RKO (cell line): ENCODE data around the gene XPC.

Source experiments
- DNase-seq: peaks from one replicate; pipeline ENCODE4 v3.0.0-alpha.2; 2016; ENCODE audit warnings: low spot score

Gene XPC

DNA sequence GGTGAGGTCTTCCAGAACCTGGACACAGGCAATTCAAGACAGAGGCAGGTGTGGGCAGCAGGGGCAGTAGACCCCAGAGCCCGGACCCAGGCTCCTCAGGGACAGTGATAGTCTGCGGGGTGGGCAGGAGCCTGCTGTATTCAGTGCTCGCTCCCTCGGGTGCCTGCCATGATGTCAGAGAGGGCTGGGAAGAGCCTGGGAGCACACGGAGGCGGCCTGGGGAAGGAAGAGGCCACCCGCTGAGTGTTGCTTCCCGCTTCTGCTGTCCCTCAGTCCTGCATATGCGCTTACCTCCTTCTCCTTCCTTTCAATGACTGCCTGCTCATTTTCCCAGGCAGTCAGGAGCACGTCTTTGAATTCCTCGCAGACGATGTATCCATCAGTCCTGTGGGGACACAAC is 30.8 kb downstream of the XPC start:
- DNase-seq = no peak

DNA sequence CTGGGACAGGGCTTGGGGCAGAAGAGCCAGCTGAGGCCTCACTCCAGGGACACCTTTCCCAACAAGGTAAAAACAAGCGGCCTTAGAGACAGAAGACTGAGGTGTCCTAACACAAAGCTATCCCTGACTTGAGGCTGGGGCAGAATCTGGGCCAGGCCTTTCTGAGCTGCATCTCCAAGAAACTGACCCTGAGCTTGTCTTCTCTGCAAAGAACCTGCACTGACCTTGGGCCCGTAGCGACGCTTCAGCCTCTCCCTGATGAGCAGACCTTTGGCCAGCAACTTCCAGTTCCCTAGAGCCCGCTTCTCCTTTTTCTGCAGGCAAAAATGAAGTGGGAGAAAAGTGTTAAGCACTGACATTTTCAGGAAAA is 31.4 kb downstream of the XPC start:
- no peak for DNase-seq

DNA sequence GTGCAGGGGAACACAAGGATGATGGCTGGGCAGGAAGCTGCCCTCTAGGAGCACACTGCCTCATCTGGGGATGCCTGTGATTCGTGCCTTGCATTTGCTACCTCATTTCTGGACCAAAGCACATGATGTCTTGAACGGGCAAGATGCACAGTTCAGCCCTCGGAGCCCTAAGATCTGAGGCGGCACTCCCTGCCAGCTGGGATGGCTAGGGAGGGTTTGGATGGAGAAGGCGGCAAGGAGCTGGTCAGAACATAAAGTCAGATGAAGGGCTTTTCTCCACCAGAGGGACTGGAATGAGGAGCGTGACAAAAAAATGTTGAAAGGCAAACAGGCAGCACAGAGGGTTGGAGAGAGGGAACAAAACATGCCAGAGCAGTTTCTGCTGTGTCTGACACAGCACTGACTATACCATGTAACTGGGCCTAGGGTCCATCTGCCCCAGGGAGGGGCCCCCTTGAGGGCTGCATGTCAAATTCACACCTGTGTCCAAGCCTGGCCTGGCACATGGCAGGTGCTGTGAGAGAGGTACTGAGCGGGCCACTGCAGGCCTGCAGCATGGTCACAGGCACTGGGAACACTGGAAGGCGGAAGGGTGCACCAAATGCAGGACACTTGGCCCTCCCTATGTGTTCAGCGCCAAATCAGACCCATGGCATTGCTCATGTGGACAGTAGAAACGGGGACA is 31.9 kb downstream of the XPC start:
- no peak for DNase-seq

DNA sequence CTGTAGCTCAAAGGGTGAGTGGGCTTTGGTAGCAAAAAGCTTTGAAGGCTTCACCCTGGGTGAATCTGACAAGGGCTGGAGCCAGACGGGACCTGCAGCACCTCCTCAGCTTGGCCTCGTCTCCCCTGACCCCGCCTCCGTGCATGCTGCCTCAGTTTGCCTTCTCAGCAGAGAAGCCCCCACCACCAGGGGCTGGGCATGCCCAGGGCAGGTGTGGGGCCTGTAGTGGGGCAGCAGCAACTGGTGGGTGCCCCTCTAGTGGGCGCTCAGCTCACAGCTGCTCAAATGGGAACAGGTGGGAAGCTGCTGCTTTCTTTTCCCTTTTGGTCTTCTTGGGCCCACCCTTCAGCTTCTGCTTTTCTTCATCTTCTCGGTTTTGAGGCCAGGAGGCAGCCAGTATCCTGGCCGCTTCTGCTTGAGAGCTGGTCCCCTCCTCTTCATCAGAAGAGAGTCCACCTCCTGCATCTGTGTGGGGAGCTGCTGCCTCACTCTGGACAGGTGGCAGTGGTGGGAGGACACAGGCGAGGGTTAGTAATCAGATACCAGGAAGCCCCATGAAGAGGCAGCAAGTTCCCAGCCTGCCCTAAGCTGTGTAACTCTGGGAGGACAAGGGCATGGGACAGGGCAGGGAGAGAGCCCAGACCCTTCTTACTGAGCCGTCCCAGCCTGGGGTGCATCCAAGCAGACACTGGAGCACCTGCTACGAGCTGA is 32.6 kb downstream of the XPC start:
- DNase-seq = no peak

DNA sequence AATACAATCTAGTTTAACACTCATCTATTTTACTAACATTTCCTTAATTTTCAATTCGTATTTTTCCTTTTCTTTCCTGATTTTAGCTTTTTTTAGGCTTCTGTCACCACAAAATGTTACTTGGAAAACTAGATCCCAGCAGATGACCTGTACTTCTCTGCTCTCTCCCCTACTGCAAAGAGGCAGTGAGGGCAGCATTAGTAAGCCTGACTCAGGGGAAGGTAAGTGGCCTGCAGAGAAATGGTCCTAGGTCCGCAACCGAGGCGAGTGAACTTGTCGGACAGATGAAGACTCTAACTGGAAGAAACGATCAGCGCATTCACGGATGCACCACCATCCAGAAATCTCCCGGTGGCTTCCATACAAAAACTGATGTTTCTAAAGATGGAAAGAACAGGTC is 33.2 kb downstream of the XPC start:
- no peak for DNase-seq

DNA sequence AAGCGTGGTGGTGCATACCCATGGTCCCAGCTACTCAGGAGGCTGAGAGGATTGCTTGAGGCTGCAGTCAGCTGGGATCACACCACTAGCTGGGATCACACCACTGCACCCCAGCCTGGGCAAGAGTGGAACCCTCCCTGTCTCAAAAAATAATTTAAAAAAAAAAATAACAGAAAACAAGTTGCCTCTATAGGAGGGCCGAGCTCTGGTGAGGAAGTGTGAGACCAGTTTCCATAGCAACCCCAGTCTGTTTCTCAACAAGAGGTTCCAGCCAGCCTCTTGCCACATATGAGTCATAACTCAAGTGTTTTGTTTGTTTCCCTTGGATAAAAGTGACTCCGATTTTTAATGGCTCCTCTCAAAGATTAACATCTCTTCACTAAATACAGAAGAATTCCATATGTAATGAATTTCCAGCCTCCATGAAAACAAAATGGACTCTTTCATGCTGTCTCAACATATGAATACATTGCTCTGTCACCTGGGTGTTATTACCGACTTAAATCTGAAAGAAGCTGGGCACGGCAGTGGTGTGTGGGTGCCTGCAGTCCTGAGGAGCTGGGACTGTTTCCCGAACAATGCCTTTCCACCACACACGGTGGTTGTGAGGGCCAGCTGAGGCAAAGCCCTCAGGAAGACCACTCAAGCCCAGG is 33.9 kb downstream of the XPC start:
- peak; percentile 96 for DNase-seq

DNA sequence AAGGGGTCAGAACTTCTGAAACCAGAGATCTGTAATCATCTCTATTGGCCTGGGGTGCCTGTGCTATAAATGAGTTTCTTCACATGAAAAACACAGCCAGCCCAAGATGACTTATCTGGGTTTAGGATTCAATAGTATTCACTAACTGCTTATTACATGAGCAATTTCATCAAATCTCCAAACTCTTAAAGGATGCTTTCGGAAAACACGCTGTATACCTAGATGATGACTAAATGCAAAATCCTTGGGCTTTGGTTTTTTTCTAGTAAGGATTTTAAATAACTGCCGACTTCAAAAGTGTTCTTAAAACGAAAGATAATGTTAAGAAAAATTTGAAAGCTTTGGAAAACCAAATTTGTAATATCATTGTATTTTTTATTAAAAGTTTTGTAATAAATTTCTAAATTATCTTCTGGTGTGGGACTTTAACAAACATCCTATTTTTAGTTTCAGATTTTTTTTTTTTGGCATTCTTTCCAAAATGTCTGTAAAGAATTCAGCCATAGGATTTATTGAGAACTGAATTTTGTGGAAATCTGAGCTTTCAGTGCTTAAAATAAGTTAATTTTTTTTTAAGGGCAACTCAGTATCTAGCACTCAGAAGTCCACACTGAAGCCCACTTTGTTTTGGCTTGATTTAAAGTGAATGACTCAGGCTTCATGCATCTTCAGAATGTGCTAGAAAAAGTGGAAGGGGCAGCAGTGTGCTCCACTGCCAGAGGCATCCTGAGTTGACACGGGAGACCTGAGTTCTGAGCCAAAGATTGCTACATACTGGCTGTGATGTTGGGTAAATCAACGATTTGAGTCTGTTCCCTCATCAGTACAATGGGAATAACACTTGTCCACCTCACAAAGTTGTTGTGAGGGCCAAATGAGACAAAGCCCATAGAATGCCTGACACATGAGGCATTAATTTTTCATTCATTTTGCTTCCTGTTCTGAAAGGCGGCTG is 34.9 kb downstream of the XPC start:
- peak; percentile 39 for DNase-seq

DNA sequence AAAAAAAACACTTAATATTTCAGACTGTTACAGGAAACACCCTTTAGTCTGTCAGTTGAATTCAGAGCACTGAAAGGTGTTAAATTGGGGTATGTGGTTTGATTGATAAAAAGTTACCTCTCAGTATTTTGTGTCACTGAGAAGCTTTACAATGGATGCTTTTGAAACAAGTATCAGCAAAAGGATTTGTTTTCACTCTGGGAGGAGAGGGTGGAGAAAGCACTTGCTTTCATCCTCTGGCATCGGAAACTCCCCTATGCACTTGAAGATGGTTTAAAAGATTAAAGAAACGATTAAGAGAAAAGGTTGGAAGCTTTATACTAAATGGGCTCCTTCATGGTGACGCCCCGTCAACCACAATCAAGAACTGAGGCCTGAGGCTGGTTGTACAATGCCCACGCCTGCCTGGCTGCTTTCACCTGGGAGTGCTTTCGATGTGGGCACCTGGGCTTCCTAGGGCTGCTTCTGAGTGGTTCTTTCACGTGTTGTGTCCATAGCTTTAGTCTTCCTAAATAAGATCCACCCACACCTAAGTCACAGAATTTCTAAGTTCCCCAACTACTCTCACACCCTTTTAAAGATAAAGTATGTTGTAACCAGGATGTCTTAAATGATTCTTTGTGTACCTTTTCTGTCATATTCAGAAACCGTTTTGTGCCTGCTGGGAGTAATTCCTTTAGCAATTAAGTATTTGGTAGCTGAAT is 35.7 kb downstream of the XPC start:
- DNase-seq = no peak

DNA sequence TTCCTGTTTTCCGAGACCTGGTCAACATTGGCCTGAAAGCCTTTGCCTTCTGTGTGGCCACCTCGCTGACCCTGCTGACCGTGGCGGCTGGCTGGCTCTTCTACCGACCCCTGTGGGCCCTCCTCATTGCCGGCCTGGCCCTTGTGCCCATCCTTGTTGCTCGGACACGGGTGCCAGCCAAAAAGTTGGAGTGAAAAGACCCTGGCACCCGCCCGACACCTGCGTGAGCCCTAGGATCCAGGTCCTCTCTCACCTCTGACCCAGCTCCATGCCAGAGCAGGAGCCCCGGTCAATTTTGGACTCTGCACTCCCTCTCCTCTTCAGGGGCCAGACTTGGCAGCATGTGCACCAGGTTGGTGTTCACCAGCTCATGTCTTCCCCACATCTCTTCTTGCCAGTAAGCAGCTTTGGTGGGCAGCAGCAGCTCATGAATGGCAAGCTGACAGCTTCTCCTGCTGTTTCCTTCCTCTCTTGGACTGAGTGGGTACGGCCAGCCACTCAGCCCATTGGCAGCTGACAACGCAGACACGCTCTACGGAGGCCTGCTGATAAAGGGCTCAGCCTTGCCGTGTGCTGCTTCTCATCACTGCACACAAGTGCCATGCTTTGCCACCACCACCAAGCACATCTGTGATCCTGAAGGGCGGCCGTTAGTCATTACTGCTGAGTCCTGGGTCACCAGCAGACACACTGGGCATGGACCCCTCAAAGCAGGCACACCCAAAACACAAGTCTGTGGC is 36.6 kb downstream of the XPC start:
- DNase-seq = no peak

DNA sequence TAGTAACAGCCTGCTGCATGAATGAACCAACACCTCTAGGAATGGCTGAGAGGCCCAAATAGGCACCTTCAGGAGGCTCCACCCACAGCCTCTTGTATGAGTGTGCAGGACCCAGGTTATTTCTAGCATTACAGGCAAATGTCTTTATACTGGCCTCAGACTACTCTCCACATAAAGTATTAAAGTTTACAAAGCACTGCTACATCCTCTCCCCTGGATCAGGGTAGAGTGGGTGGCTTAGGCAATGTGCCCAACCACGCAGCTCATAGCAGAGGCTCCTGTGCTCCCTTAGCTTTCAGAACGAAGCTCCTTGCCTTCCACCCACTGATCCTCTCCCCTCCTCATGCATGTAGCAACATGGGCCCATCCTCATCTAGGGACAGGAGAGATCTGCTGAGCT is 37.3 kb downstream of the XPC start:
- DNase-seq = no peak

DNA sequence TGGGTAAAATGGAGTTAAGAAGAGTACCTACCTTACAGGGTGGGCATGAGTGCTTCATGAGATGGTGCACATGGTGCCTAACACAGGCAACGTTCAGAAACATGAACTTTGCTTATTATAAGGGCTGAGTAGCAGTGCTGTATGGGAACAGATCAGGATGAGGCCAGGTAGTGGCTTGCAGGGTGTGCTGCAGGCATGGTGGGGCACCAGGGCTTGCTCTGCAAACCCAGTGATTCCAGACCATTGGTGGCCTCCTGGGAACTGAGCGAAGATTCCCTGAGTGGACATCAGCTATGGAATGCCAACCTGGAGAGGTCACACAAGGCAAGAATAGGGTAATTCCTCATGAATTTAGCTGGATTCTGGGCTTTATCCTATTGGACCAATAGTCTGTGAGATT is 37.7 kb downstream of the XPC start:
- DNase-seq = no peak

DNA sequence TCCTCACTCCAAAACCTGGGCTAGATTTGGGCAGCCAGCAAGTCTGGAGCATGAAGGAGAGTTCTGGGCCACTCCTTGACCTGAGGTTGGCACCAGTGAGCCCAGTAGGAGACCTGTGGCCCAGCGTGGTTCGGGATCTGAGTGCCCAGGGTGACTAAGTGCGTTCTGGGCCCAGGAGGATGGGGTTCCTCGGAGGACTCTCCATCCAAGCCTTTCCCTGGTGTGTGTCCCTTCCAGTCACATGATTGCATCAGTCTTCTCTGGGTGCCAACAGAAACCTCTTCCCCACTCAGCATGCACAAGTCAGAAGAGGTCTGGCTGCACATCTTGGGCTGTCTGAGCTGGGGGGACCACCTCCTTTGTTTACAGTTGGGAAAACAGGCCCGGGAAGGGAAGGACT is 38.6 kb downstream of the XPC start:
- no peak for DNase-seq

DNA sequence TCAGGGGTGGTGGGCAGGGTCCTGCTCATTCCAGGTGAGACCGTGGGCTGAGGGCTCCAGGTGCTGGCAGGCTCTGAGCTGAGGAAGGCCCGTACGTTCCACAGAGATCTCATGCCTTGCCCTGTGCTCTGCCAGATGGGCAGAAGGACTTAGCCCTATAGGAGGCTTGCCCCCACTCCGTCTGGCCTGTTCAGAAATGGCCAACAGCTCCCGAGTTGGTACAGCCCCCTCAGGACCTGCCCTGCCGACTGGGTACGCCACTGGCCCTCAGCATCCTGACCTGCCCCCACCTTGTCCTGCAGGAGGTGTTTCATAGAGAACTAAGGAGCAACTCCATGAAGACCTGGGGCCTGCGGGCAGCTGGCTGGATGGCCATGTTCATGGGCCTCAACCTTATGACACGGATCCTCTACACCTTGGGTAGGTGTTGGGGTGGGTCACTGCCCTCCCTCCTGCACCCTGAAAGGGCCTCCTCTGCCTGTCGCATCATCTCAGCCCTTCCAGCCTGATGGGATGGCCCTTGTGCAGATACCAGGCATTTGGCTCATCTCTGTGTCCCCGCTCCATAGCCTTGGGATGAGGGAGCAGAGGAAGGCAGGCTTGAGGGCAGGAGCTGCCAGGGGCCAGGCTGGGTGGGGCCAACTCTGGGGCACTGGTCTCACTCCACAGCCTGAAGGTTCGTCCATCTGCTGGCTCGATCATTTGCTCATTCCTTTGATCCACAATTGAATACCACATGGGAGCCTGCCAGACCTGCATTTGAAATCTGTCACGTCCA is 39.3 kb downstream of the XPC start:
- no peak for DNase-seq

DNA sequence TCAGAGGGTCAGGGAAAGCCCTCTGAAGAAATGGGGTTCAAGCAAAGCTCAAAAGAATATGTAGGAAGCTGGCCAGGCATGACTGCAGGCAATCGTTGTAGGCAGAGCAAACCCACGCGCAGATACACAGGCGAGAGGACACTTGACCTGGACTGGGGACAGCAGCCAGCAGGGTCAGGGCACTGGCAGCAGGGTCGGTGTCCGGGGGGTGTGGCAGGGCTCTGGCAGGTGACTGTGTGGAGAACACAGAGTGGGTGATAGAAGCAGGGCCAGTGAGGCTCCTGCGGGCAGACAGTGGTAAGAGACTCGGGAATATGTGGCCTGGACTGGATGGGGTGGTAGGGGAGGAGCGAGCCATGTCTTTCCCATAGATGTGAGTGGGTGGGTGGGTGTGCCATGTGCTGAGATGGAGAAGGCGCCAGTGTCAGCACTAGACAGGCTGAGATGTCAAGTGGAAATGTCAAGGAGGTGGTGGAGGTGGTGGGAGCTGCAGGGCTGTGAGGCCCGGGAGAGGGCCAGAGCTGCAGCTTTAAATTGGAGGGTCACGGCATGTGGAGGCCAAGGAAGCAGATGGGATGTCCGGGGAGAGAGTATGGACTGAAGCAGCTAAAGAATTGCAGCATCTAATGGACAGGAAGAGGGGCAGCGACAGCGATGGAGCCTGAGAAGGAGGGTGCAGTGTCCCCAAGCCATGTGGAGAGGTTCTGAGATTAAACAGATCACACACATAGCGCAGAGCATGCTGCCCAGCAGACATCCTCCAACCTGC is 40.1 kb downstream of the XPC start:
- DNase-seq = no peak

DNA sequence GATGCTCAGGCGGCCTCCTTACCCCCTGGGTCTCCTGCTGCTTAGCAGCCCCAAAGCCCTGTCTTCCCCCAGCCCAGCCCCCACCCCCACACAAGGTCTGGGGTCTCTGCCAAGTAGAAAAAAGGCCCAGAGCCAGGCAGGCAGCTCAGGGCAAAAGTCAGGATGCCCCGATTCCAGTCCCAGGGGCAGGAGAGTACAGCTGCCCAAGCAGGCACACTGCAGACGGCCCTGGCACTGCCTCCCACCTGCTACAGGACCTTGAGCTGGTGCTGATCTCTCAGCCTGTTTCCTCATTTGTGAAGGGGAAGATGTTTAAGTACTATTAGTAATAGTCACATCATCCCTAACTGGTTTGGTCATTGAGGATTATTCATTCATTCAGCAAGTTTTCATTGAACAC is 41.0 kb downstream of the XPC start:
- peak; percentile 23 for DNase-seq

DNA sequence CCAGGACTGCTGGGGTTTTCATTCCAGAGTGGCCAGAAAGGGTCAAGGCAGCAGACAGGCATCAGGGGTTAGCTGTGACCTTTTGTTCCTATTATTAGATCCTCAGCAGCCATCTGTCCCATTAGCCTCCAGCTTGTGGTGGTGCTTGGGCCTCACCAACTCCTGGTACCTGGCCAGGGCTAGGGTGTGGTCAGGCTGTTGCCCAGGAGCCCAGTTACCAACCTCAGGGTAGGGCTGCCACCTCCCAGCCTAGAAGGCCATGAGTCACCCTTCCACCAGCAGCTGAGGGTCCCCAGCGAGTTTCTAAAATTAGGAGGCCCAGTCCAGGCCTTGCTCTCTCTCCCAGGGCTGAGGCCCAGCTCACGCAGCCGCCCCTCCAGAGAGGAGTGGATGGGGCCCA is 41.4 kb downstream of the XPC start:
- no peak for DNase-seq

DNA sequence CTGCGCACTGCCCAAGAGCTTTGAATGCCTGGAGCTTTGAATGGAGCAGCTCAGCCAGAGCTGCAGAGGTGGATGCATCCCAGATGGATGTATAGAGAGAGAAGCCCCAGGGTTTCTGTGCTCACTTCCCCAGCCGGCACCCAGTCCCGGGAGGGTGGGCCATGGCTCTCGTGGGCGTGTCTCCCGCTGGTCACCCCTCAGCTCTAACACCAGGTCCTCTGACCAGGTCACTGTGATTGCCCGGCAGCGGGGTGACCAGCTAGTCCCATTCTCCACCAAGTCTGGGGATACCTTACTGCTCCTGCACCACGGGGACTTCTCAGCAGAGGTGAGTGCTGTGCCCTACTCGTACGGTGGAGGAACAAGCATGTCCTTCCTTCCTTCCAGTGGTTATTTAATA is 42.8 kb downstream of the XPC start:
- DNase-seq = no peak

DNA sequence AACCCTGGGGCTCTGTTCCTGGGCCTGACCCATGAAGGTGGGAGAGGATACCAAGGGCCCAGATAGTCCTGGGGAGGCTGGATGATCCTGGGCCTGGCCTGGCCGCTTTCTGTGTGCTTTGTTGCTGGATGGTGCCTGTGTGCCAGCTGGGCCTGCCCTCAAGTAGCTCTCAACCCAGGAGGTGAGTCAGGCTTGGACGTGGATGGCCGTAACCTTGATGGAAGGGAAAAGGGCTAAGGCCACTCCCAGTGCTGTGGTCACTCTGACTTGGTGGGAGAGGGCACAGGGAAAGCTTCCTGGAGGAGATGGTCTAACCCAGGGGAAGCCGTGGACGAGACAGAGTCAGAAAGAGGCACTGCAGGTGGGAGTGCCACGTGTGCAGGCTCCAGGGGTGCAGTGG is 44.1 kb downstream of the XPC start:
- no peak for DNase-seq

DNA sequence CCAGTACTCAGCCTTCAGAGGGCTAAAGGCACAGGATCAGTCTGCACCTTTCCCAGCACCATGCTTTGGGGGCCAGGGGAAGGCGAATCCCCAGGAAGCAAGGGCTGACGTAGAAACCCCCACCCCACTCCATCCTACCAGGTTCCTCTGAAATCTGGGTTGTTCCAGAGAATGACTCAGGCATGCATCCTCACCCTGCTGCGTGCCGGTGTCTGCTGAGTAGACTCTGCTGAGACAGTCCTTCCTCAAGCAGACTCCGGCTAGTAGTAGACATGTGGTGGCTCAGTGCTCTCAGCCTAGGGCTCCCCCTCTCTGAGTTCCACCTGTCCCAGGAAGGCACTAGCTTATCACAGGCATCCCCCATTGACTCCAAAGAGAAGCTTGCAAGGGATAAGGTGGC is 44.5 kb downstream of the XPC start:
- no peak for DNase-seq
